HCT116 (cell line): ENCODE results near the gene PPM1B. TPM values are rescaled to one million over a fixed set of nuclear protein-coding genes. Genes with fewer than 3 reads are reported as not detected.

Experiments
- ATAC-seq: fragments of 200-7000 bp; cut with Tn5 transposase; 2 replicates; pipeline ENCODE4 v1.9.1; 2020; ENCODE audit warnings: mild to moderate bottlenecking, moderate library complexity
- BruUV-seq: library from RNA; stranded (reverse); fragments of 400-500 nt; replicated peaks from 2 replicates; lab custom pipeline; 2021; lab: Mats Ljungman, UMichigan
- CTCF ChIA-PET: fragments of 300-600 bp; sonication (Branson Sonifier 250); formaldehyde crosslinking; loops from one replicate; lab custom pipeline; 2021; ENCODE audit warnings: antibody characterized with exemption; lab: Charles Lee
- POLR2A ChIA-PET: fragments of 300-600, 350-600 bp; sonication (Branson Sonifier 250); formaldehyde crosslinking; loops from one replicate; lab custom pipeline; 2021; ENCODE audit warnings: antibody characterized with exemption; lab: Charles Lee
- RAD21 ChIA-PET, 2 experiments: fragments of 300-600 bp; sonication (Branson Sonifier 250); formaldehyde crosslinking; loops; one replicate each; lab custom pipeline; 2023; ENCODE audit warnings: low total read pairs in 2 of 2; ENCODE audit not compliant: uncharacterized antibody in 2 of 2, unreplicated experiment in 2 of 2, low non-redundant PET in 1 of 2; lab: Charles Lee
- DNase-seq: peaks from one replicate; pipeline ENCODE4 v3.0.0-alpha.2; 2010; ENCODE audit warnings: low read depth, low spot score
- H2AFZ ChIP-seq: fragments of 200-600 bp; shearing (Covaris generic), sonication (generic); 2 replicates; pipeline ENCODE4 v1.6.1; 2017; ENCODE audit warnings: low read depth, mixed run types, mixed read lengths, antibody characterized with exemption, low read length; ENCODE audit not compliant: poor library complexity, severe bottlenecking
- H3K27ac ChIP-seq: 2 replicates; pipeline ENCODE4 v1.5.1; 2012; ENCODE audit warnings: low read depth, low read length
- H3K27me3 ChIP-seq: fragments of 200-600 bp; sonication (generic); 2 replicates; pipeline ENCODE4 v1.6.1; 2016; ENCODE audit warnings: mixed run types, low read length, mixed read lengths; ENCODE audit not compliant: insufficient read depth
- H3K36me3 ChIP-seq, 2 experiments: fragments of 200-500 bp in 1 of 2; fragments of 200-600 bp in 1 of 2; sonication (Bioruptor generic) in 1 of 2; sonication (generic) in 1 of 2; 2 replicates each; pipeline versions ENCODE4 v1.5.1 to v1.6.1; 2014 to 2016; ENCODE audit warnings: low read length in 2 of 2, inconsistent platforms in 1 of 2, mixed read lengths in 1 of 2, mixed run types in 1 of 2; ENCODE audit not compliant: insufficient read depth in 2 of 2, control insufficient read depth in 1 of 2
- H3K4me1 ChIP-seq, 2 experiments: fragments of 200-600 bp in 1 of 2; sonication (generic) in 1 of 2; 2 replicates each; pipeline versions ENCODE4 v1.5.1 to v1.6.1; 2012 to 2017; ENCODE audit warnings: low read length in 2 of 2, inconsistent platforms in 1 of 2, mild to moderate bottlenecking in 1 of 2, mixed read lengths in 1 of 2, mixed run types in 1 of 2, moderate library complexity in 1 of 2; ENCODE audit not compliant: insufficient read depth in 2 of 2, control insufficient read depth in 1 of 2
- H3K4me2 ChIP-seq: fragments of 200-600 bp; sonication (generic); 2 replicates; pipeline ENCODE4 v1.6.1; 2017; ENCODE audit warnings: mixed run types, low read length, mixed read lengths
- H3K4me3 ChIP-seq, 2 experiments: fragments of 200-600 bp in 1 of 2; sonication (generic) in 1 of 2; replicated peaks in 1 of 2; 2 replicates each; pipeline ENCODE4 v1.5.1; 2011 to 2016; ENCODE audit warnings: low read length in 2 of 2, control low read depth in 1 of 2, low read depth in 1 of 2, mild to moderate bottlenecking in 1 of 2, mixed read lengths in 1 of 2, mixed run types in 1 of 2
- H3K79me2 ChIP-seq: fragments of 200-600 bp; sonication (generic); 2 replicates; pipeline ENCODE4 v1.6.1; 2017; ENCODE audit warnings: mild to moderate bottlenecking, mixed run types, low read length, moderate library complexity, mixed read lengths; ENCODE audit not compliant: insufficient read depth
- H3K9ac ChIP-seq: fragments of 200-600 bp; sonication (generic); 2 replicates; pipeline ENCODE4 v1.6.1; 2016; ENCODE audit warnings: low read length, mixed read lengths
- H3K9me2 ChIP-seq: fragments of 200-600 bp; sonication (generic), shearing (Covaris generic); 2 replicates; pipeline ENCODE4 v1.6.1; 2017; ENCODE audit warnings: mixed run types, mild to moderate bottlenecking, moderate library complexity; ENCODE audit not compliant: insufficient read depth
- H3K9me3 ChIP-seq, 2 experiments: fragments of 200-500 bp in 1 of 2; fragments of 200-600 bp in 1 of 2; sonication (Bioruptor generic) in 1 of 2; sonication (generic) in 1 of 2; 2 replicates each; pipeline ENCODE4 v1.6.1; 2014 to 2017; ENCODE audit warnings: low read length in 2 of 2, mixed read lengths in 2 of 2, inconsistent platforms in 1 of 2, low read depth in 1 of 2, mild to moderate bottlenecking in 1 of 2, mixed run types in 1 of 2, moderate library complexity in 1 of 2; ENCODE audit not compliant: control insufficient read depth in 1 of 2, insufficient read depth in 1 of 2
- H4K20me1 ChIP-seq: fragments of 200-600 bp; sonication (generic), shearing (Covaris generic); 2 replicates; pipeline ENCODE4 v1.6.1; 2017; ENCODE audit warnings: mixed run types, mild to moderate bottlenecking, moderate library complexity; ENCODE audit not compliant: insufficient read depth
- CBX3 ChIP-seq: IDR thresholded peaks from 2 replicates; pipeline ENCODE4 v1.6.1; 2012; ENCODE audit warnings: low read depth
- EGR1 ChIP-seq: IDR thresholded peaks from 2 replicates; pipeline ENCODE4 v1.6.1; 2012; ENCODE audit warnings: low read depth
- SIN3A ChIP-seq: IDR thresholded peaks from 2 replicates; pipeline ENCODE4 v1.6.1; 2012; ENCODE audit warnings: low read depth
- SRF ChIP-seq: IDR thresholded peaks from 2 replicates; pipeline ENCODE4 v1.6.1; 2012; ENCODE audit warnings: low read depth
- intact Hi-C: fragments of 100-400 bp; cut with micrococcal nuclease; formaldehyde crosslinking; loops from 2 replicates; pipeline ENCODE4 v1.10.0; 2022
- total RNA-seq: library from RNA; stranded (reverse); gene quantifications from one replicate; pipeline ENCODE4 v1.2.1, GENCODE V29; 2021; ENCODE audit not compliant: unreplicated experiment
- TF ChIP-seq, protein P1 (sequence below): IDR thresholded peaks from 2 replicates; pipeline ENCODE4 v1.6.1; 2012
- TF ChIP-seq, protein P2 (sequence below): IDR thresholded peaks from 2 replicates; pipeline ENCODE4 v1.6.1; 2012; ENCODE audit warnings: low read depth

The PPM1B gene
- total RNA-seq, 1 experiment from 2014 or later = 36.9 TPM

DNA sequence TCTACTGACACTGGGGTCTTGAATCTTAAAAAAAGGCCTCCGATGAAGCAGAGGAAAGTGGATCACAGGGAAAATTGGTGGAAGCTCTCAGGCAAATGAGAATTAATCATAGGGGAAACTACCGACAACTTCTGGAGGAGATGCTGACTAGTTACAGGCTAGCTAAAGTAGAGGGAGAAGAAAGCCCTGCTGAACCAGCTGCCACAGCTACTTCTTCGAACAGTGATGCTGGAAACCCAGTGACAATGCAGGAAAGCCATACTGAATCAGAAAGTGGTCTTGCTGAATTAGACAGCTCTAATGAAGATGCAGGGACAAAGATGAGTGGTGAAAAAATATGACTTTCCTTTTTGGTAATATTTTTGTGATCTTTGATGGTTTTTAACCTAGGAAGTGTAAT is 61.7 kb downstream of the PPM1B start:
- DNase-seq (no peak), ATAC-seq (no peak)
- RAD21 ChIA-PET = no interaction called here
- H2AFZ ChIP-seq = no peak overlapping the region
- H3K4me3 ChIP-seq = no peak overlapping the region
- POLR2A ChIA-PET = no interaction called here
- CTCF ChIA-PET = interaction anchor here (4.3 kb wide), 1 partner anchor 13 kb away, joined by 29 read pairs; no protein-coding TSS in a partner anchor
- no peaks in the 10 kb centered on the region for H3K79me2 ChIP-seq
- intact Hi-C loops = no loop called here
- H3K9me3 ChIP-seq = no peaks in the 10 kb centered on the region
- H3K9me2 ChIP-seq = no peaks in the 10 kb centered on the region
- H3K4me2 ChIP-seq = no peak overlapping the region
- no peaks in the 10 kb centered on the region for H4K20me1 ChIP-seq
- peaks cover 11 to 17% of the 10 kb centered on the region in 2 experiments for H3K4me1 ChIP-seq
- H3K36me3 ChIP-seq = no peaks in the 10 kb centered on the region
- no peak overlapping the region for H3K9ac ChIP-seq
- H3K27me3 ChIP-seq = no peaks in the 10 kb centered on the region
- no peak for TF ChIP-seq EGR1
- TF ChIP-seq SRF = no peak
- TF ChIP-seq CBX3 = no peak
- TF ChIP-seq, protein P1, sequence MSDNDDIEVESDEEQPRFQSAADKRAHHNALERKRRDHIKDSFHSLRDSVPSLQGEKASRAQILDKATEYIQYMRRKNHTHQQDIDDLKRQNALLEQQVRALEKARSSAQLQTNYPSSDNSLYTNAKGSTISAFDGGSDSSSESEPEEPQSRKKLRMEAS = no peak
- TF ChIP-seq, protein P2, sequence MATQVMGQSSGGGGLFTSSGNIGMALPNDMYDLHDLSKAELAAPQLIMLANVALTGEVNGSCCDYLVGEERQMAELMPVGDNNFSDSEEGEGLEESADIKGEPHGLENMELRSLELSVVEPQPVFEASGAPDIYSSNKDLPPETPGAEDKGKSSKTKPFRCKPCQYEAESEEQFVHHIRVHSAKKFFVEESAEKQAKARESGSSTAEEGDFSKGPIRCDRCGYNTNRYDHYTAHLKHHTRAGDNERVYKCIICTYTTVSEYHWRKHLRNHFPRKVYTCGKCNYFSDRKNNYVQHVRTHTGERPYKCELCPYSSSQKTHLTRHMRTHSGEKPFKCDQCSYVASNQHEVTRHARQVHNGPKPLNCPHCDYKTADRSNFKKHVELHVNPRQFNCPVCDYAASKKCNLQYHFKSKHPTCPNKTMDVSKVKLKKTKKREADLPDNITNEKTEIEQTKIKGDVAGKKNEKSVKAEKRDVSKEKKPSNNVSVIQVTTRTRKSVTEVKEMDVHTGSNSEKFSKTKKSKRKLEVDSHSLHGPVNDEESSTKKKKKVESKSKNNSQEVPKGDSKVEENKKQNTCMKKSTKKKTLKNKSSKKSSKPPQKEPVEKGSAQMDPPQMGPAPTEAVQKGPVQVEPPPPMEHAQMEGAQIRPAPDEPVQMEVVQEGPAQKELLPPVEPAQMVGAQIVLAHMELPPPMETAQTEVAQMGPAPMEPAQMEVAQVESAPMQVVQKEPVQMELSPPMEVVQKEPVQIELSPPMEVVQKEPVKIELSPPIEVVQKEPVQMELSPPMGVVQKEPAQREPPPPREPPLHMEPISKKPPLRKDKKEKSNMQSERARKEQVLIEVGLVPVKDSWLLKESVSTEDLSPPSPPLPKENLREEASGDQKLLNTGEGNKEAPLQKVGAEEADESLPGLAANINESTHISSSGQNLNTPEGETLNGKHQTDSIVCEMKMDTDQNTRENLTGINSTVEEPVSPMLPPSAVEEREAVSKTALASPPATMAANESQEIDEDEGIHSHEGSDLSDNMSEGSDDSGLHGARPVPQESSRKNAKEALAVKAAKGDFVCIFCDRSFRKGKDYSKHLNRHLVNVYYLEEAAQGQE = no peak
- no peak for TF ChIP-seq SIN3A
- BruUV-seq = no TSS peak
- no peak overlapping the region for H3K27ac ChIP-seq
